IMR-90 (cell line): ENCODE results near the gene HDAC9. TPM values are rescaled to one million over a fixed set of nuclear protein-coding genes. Genes with fewer than 3 reads are reported as not detected.

ENCODE experiments used
- ATAC-seq: fragments of 200-7000 bp; cut with Tn5 transposase; 2 replicates; pipeline ENCODE4 v1.9.1; 2020; ENCODE audit warnings: low read depth, mild to moderate bottlenecking, moderate library complexity
- BruUV-seq: library from RNA; stranded (reverse); fragments of 400-500 nt; replicated peaks from 2 replicates; lab custom pipeline; 2021; lab: Mats Ljungman, UMichigan
- CTCF ChIA-PET: fragments of 300-600 bp; formaldehyde crosslinking; extraction: SDS; loops from one replicate; lab custom pipeline; 2021; ENCODE audit warnings: antibody characterized with exemption; lab: Yijun Ruan, JAX
- POLR2A ChIA-PET: fragments of 300-600 bp; sonication (Branson Sonifier 250); formaldehyde crosslinking; loops from one replicate; lab custom pipeline; 2022; ENCODE audit warnings: antibody characterized with exemption; ENCODE audit not compliant: unreplicated experiment; lab: Charles Lee
- DNase-seq: peaks from one replicate; pipeline ENCODE4 v3.0.0; 2013
- H2AFZ ChIP-seq: replicated peaks from 2 replicates; pipeline ENCODE3; 2013; ENCODE audit warnings: low read length, mild to moderate bottlenecking; ENCODE audit not compliant: poor library complexity
- H2AK5ac ChIP-seq: 2 replicates; pipeline ENCODE4 v1.6.1; 2013; ENCODE audit warnings: low read depth, low read length, inconsistent platforms
- H2AK9ac ChIP-seq: replicated peaks from 2 replicates; pipeline ENCODE3; 2013; ENCODE audit warnings: mild to moderate bottlenecking, low read depth, low read length, moderate library complexity; ENCODE audit not compliant: poor library complexity
- H2BK120ac ChIP-seq: 2 replicates; pipeline ENCODE4 v1.6.1; 2013; ENCODE audit warnings: low read depth, low read length, inconsistent platforms
- H2BK15ac ChIP-seq: 3 replicates; pipeline ENCODE4 v1.6.1; 2013; ENCODE audit warnings: low read depth, low read length, inconsistent platforms
- H2BK20ac ChIP-seq: 2 replicates; pipeline ENCODE4 v1.6.1; 2013; ENCODE audit warnings: low read depth, mild to moderate bottlenecking, inconsistent platforms, low read length, moderate library complexity
- H2BK5ac ChIP-seq: 2 replicates; pipeline ENCODE4 v1.6.1; 2013; ENCODE audit warnings: mild to moderate bottlenecking, low read depth, low read length, inconsistent platforms; ENCODE audit not compliant: poor library complexity, severe bottlenecking
- H3K14ac ChIP-seq: replicated peaks from 2 replicates; pipeline ENCODE4 v1.6.1; 2013; ENCODE audit warnings: low read depth, low read length, inconsistent platforms
- H3K18ac ChIP-seq: 2 replicates; pipeline ENCODE4 v1.6.1; 2013; ENCODE audit warnings: low read depth, low read length, control low read depth
- H3K23ac ChIP-seq: 2 replicates; pipeline ENCODE4 v1.6.1; 2013; ENCODE audit warnings: low read depth, low read length, inconsistent platforms
- H3K27ac ChIP-seq: 2 replicates; pipeline ENCODE4 v1.5.1; 2013; ENCODE audit warnings: mild to moderate bottlenecking, control low read depth, low read length; ENCODE audit not compliant: insufficient read depth
- H3K27me3 ChIP-seq: 2 replicates; pipeline ENCODE4 v1.6.1; 2013; ENCODE audit warnings: low read length; ENCODE audit not compliant: control insufficient read depth, insufficient read depth
- H3K36me3 ChIP-seq: 2 replicates; pipeline ENCODE4 v1.6.1; 2013; ENCODE audit warnings: low read length, mixed read lengths; ENCODE audit not compliant: control insufficient read depth, insufficient read depth
- H3K4ac ChIP-seq: 2 replicates; pipeline ENCODE4 v1.6.1; 2013; ENCODE audit warnings: low read depth, low read length, inconsistent platforms
- H3K4me1 ChIP-seq: 2 replicates; pipeline ENCODE4 v1.6.1; 2013; ENCODE audit warnings: low read length, mixed read lengths; ENCODE audit not compliant: control insufficient read depth, insufficient read depth
- H3K4me2 ChIP-seq: 2 replicates; pipeline ENCODE4 v1.6.1; 2013; ENCODE audit warnings: low read depth, mild to moderate bottlenecking, control low read depth, low read length, moderate library complexity
- H3K4me3 ChIP-seq: 2 replicates; pipeline ENCODE4 v1.5.1; 2013; ENCODE audit warnings: low read depth, mild to moderate bottlenecking, control low read depth, low read length, moderate library complexity; ENCODE audit not compliant: insufficient read depth
- H3K56ac ChIP-seq: 2 replicates; pipeline ENCODE4 v1.6.1; 2013; ENCODE audit warnings: low read length, inconsistent platforms; ENCODE audit not compliant: insufficient read depth; ENCODE audit errors: extremely low read depth
- H3K79me1 ChIP-seq, 2 experiments: 2 replicates each; pipeline ENCODE4 v1.6.1; 2013; ENCODE audit warnings: low read length in 2 of 2, inconsistent platforms in 1 of 2, low read depth in 1 of 2
- H3K9ac ChIP-seq: 2 replicates; pipeline ENCODE4 v1.6.1; 2013; ENCODE audit warnings: low read depth, low read length, control low read depth
- H3K9me1 ChIP-seq: 2 replicates; pipeline ENCODE4 v1.6.1; 2013; ENCODE audit warnings: low read length, inconsistent platforms; ENCODE audit not compliant: insufficient read depth
- H3K9me3 ChIP-seq: 2 replicates; pipeline ENCODE4 v1.6.1; 2013; ENCODE audit warnings: low read length; ENCODE audit not compliant: control insufficient read depth, insufficient read depth
- H4K20me1 ChIP-seq: 2 replicates; pipeline ENCODE4 v1.6.1; 2013; ENCODE audit warnings: low read length, inconsistent platforms; ENCODE audit not compliant: insufficient read depth
- H4K5ac ChIP-seq: 2 replicates; pipeline ENCODE4 v1.6.1; 2013; ENCODE audit warnings: mild to moderate bottlenecking, low read depth, low read length, control low read depth
- H4K8ac ChIP-seq, 2 experiments: 2 replicates each; pipeline ENCODE4 v1.6.1; 2013; ENCODE audit warnings: low read depth in 2 of 2, low read length in 2 of 2, control low read depth in 1 of 2, inconsistent platforms in 1 of 2
- H4K91ac ChIP-seq: 2 replicates; pipeline ENCODE4 v1.6.1; 2013; ENCODE audit warnings: low read depth, low read length, inconsistent platforms; ENCODE audit not compliant: insufficient read depth
- BHLHE40 ChIP-seq: fragments of 150-350 bp; IDR thresholded peaks from 2 replicates; pipeline ENCODE4 v1.6.1; 2016; ENCODE audit warnings: mild to moderate bottlenecking, low read depth, low read length
- CEBPB ChIP-seq: IDR thresholded peaks from 2 replicates; pipeline ENCODE4 v1.6.1; 2012; ENCODE audit warnings: low read depth, low read length, improper control_type of control experiment
- MAFK ChIP-seq: IDR thresholded peaks from 2 replicates; pipeline ENCODE4 v1.6.1; 2012; ENCODE audit warnings: low read depth, low read length, improper control_type of control experiment
- MXI1 ChIP-seq: IDR thresholded peaks from 2 replicates; pipeline ENCODE4 v1.6.1; 2012; ENCODE audit warnings: low read depth, mild to moderate bottlenecking, low read length, moderate library complexity, borderline replicate concordance
- NFE2L2 ChIP-seq: fragments of 150-350 bp; IDR thresholded peaks from 2 replicates; pipeline ENCODE4 v1.6.1; 2016; ENCODE audit warnings: low read depth, mild to moderate bottlenecking, low read length
- RAD21 ChIP-seq: IDR thresholded peaks from 2 replicates; pipeline ENCODE4 v1.6.1; 2012; ENCODE audit warnings: low read length, improper control_type of control experiment
- RCOR1 ChIP-seq: IDR thresholded peaks from 2 replicates; pipeline ENCODE4 v1.6.1; 2012; ENCODE audit warnings: mild to moderate bottlenecking, low read length, improper control_type of control experiment; ENCODE audit not compliant: insufficient replicate concordance
- WGBS, 2 experiments: methylation state at CpG; one replicate each; pipeline versions ENCODE4 v1.1.5 to v1.1.7; 2013; ENCODE audit warnings: missing lambda C conversion rate in 2 of 2; ENCODE audit not compliant: insufficient read length in 1 of 2; ENCODE audit errors: extremely low coverage in 2 of 2; 5-methylcytosine and 5-hydroxymethylcytosine counted together
- dilution Hi-C: fragments of 300-500 bp; cut with HindIII; formaldehyde crosslinking; loops from one replicate; pipeline ENCODE4 v1.14.3; 2018; ENCODE audit warnings: low sequenced_read_pairs; ENCODE audit not compliant: unreplicated experiment
- in situ Hi-C: fragments of 300-500 bp; cut with MboI; formaldehyde crosslinking; loops from 3 replicates; pipeline ENCODE4 v1.14.3; 2019; ENCODE audit warnings: low sequenced_read_pairs, inconsistent platforms, mixed read lengths
- intact Hi-C: fragments of 100-400 bp; cut with micrococcal nuclease; formaldehyde crosslinking; loops from 2 replicates; pipeline ENCODE4 v1.10.0; 2022
- polyA plus RNA-seq, 3 experiments: library from polyadenylated mRNA; depleted of rRNA; stranded (reverse); fragments of >200 nt; gene quantifications; 2 replicates each; pipeline ENCODE4 v1.2.3, GENCODE V29; 2012; ENCODE audit warnings: low replicate concordance in 1 of 3
- total RNA-seq: library from RNA; depleted of rRNA; stranded (reverse); fragments of >200 nt; gene quantifications from 2 replicates; pipeline ENCODE4 v1.2.3, GENCODE V29; 2012
- TF ChIP-seq, protein P1 (sequence below): fragments of 150-350 bp; IDR thresholded peaks from 2 replicates; pipeline ENCODE4 v1.6.1; 2017; ENCODE audit warnings: mild to moderate bottlenecking, antibody characterized with exemption, low read length, low read depth

HDAC9 gene
- total and polyA plus RNA-seq, 2 of the 4 experiments (the other 2 are of a cell fraction) = 4.3 to 24.7 TPM

GRCh38 chr7:18572885-18573284 is 77.3 kb downstream of the HDAC9 start:
- dilution Hi-C loops (no loop called here), intact Hi-C loops (loop anchor here (10.0 kb wide), 1 partner anchor 888 kb away; no protein-coding TSS in a partner anchor), in situ Hi-C loops (loop anchor here (25.0 kb wide), 1 partner anchor 886 kb away; no protein-coding TSS in a partner anchor)
- ATAC-seq (no peak), DNase-seq (no peak)
- BruUV-seq = no TSS peak
- Histone ChIP-seq H2BK15ac (no peak overlapping the region), H3K4ac (no peak overlapping the region), H2AFZ (no peak overlapping the region), H2BK5ac (no peak overlapping the region), H3K23ac (no peak overlapping the region), H3K27me3 (no peaks in the 10 kb centered on the region), H3K79me1 (no peaks in the 10 kb centered on the region), H3K9me3 (no peaks in the 10 kb centered on the region), H3K4me2 (no peak overlapping the region), H4K5ac (no peak overlapping the region), H3K4me1 (no peaks in the 10 kb centered on the region; the same call in 1 of the 2 replicates), H3K56ac (no peak overlapping the region), H4K8ac (no peak overlapping the region), H3K9ac (no peak overlapping the region), H2AK9ac (no peak overlapping the region), H3K36me3 (no peaks in the 10 kb centered on the region), H3K9me1 (no peaks in the 10 kb centered on the region), H3K14ac (no peak overlapping the region), H3K4me3 (no peak overlapping the region), H4K20me1 (no peaks in the 10 kb centered on the region), H4K91ac (no peak overlapping the region), H2AK5ac (no peak overlapping the region), H2BK20ac (no peak overlapping the region), H3K18ac (no peak overlapping the region), H2BK120ac (no peak overlapping the region), H3K27ac (no peak overlapping the region)
- CTCF ChIA-PET = interaction anchor here (0.6 to 2.9 kb wide), 4 partner anchors 59 to 221 kb away, joined by 3 to 19 read pairs (median 4); no protein-coding TSS in a partner anchor
- WGBS, 2 experiments = no CpG with 5 or more reads among the region's 1 CpG
- TF ChIP-seq NFE2L2 (no peak), MAFK (no peak), RAD21 (no peak), RCOR1 (no peak), CEBPB (no peak), BHLHE40 (no peak), MXI1 (no peak)
- TF ChIP-seq, protein P1, sequence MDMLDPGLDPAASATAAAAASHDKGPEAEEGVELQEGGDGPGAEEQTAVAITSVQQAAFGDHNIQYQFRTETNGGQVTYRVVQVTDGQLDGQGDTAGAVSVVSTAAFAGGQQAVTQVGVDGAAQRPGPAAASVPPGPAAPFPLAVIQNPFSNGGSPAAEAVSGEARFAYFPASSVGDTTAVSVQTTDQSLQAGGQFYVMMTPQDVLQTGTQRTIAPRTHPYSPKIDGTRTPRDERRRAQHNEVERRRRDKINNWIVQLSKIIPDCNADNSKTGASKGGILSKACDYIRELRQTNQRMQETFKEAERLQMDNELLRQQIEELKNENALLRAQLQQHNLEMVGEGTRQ = no peak
- POLR2A ChIA-PET = no interaction called here
